HEK293 (cell line): Measurements from ENCODE around the gene PPP4R2.

Experiments used
- CTCF ChIP-seq: fragments of 450-650 bp; formaldehyde crosslinking; IDR thresholded peaks from 2 replicates; pipeline ENCODE4 v1.5.1; 2016; ENCODE audit warnings: missing biosample characterization, missing genetic modification characterization
- MZF1 ChIP-seq: fragments of 450-650 bp; formaldehyde crosslinking; IDR thresholded peaks from 2 replicates; pipeline ENCODE4 v1.5.1; 2017; ENCODE audit warnings: missing biosample characterization, missing genetic modification characterization, borderline replicate concordance
- PATZ1 ChIP-seq: fragments of 450-650 bp; formaldehyde crosslinking; IDR thresholded peaks from 2 replicates; pipeline ENCODE4 v1.5.1; 2016; ENCODE audit warnings: missing biosample characterization, missing genetic modification characterization
- PRDM6 ChIP-seq: fragments of 450-650 bp; formaldehyde crosslinking; IDR thresholded peaks from 2 replicates; pipeline ENCODE4 v1.5.1; 2017; ENCODE audit warnings: missing biosample characterization, missing genetic modification characterization
- REST ChIP-seq: fragments of 450-650 bp; formaldehyde crosslinking; IDR thresholded peaks from 2 replicates; pipeline ENCODE4 v1.5.1; 2016; ENCODE audit warnings: missing biosample characterization, missing genetic modification characterization
- YY1 ChIP-seq: fragments of 450-650 bp; formaldehyde crosslinking; IDR thresholded peaks from 2 replicates; pipeline ENCODE4 v1.5.1; 2018; ENCODE audit warnings: missing biosample characterization, missing genetic modification characterization
- ZIC2 ChIP-seq: fragments of 450-650 bp; formaldehyde crosslinking; IDR thresholded peaks from 2 replicates; pipeline ENCODE4 v1.5.1; 2016; ENCODE audit warnings: missing biosample characterization, missing genetic modification characterization
- ZNF274 ChIP-seq, 2 experiments: fragments of 200-500 bp in 1 of 2; fragments of 450-650 bp in 1 of 2; sonication (Bioruptor generic) in 1 of 2; formaldehyde crosslinking in 1 of 2; IDR thresholded peaks; 2 replicates each; pipeline versions ENCODE4 v1.5.1 to v1.6.1; 2014 to 2016; ENCODE audit warnings: borderline replicate concordance in 1 of 2, inconsistent platforms in 1 of 2, low read length in 1 of 2, missing biosample characterization in 1 of 2, missing genetic modification characterization in 1 of 2
- ZNF549 ChIP-seq: fragments of 450-650 bp; IDR thresholded peaks from 2 replicates; pipeline ENCODE4 v1.5.1; 2018; ENCODE audit warnings: missing biosample characterization, missing genetic modification characterization, mild to moderate bottlenecking, inconsistent platforms, moderate library complexity
- ZNF621 ChIP-seq: fragments of 450-650 bp; formaldehyde crosslinking; IDR thresholded peaks from 2 replicates; pipeline ENCODE4 v1.5.1; 2017; ENCODE audit warnings: missing biosample characterization, missing genetic modification characterization
- ZNF830 ChIP-seq: fragments of 450-650 bp; IDR thresholded peaks from 2 replicates; pipeline ENCODE4 v1.5.0; 2018; ENCODE audit warnings: missing biosample characterization, missing genetic modification characterization, low read depth, mild to moderate bottlenecking, moderate library complexity
- ZSCAN5A ChIP-seq: fragments of 450-650 bp; formaldehyde crosslinking; IDR thresholded peaks from 2 replicates; pipeline ENCODE4 v1.5.1; 2016; ENCODE audit warnings: missing biosample characterization, missing genetic modification characterization

- TF ChIP-seq ZSCAN5A (no peak), PATZ1 (tag by site-specific recombination) (no peak), ZNF274 (IDR thresholded peaks at IDR 0.05; ENCODE audit: low read length) (no peak), ZNF274 (tag by site-specific recombination; IDR thresholded peaks at IDR 0.05; ENCODE audit: borderline replicate concordance) (no peak), PRDM6 (tag by site-specific recombination) (no peak), CTCF (tag by site-specific recombination) (no peak), REST (tag by site-specific recombination) (no peak), ZNF549 (tag by site-specific recombination) (no peak), ZNF621 (tag by site-specific recombination) (no peak), MZF1 (tag by site-specific recombination) (no peak), YY1 (tag by site-specific recombination) (no peak), ZNF830 (no peak), ZIC2 (no peak)
These were observed 29.6 kb downstream of the PPP4R2 start for GRCh38 chr3:73026111-73026759.
